A172 (cell line): ENCODE measurements around the gene IPO13. TPM values are rescaled to one million over a fixed set of nuclear protein-coding genes. Genes with fewer than 3 reads are reported as not detected.

Experiments
- DNase-seq: peaks from one replicate; pipeline ENCODE4 v3.0.0-alpha.2; 2015; ENCODE audit warnings: low spot score
- total RNA-seq: library from RNA; depleted of rRNA; stranded (reverse); fragments of >200 nt; shearing (Covaris generic); gene quantifications from 2 replicates; pipeline ENCODE4 v1.2.3, GENCODE V29; 2014

The IPO13 gene
- total RNA-seq, 1 experiment from 2014 or later, result 25.2 TPM

- DNase-seq, result no peak
Observed at GRCh38 chr1:43949678-43950077, 2.9 kb downstream of the IPO13 start.

- no peak for DNase-seq
Observed at GRCh38 chr1:43951021-43951985, 4.6 kb downstream of the IPO13 start.

GRCh38 chr1:43952731-43953346 is 6.1 kb downstream of the IPO13 start:
- no peak for DNase-seq

GRCh38 chr1:43953361-43953760 is 6.6 kb downstream of the IPO13 start:
- DNase-seq, result no peak

- no peak for DNase-seq
Observed at GRCh38 chr1:43954036-43954435, 7.3 kb downstream of the IPO13 start.

- DNase-seq, result no peak
Observed at GRCh38 chr1:43956234-43956633, 9.5 kb downstream of the IPO13 start.

- DNase-seq, result no peak
Observed at GRCh38 chr1:43957407-43958040, 10.8 kb downstream of the IPO13 start.

GRCh38 chr1:43958351-43959255 is 11.9 kb downstream of the IPO13 start:
- no peak for DNase-seq

GRCh38 chr1:43960798-43961197 is 14.0 kb downstream of the IPO13 start:
- no peak for DNase-seq

- no peak for DNase-seq
Observed at GRCh38 chr1:43961692-43962091, 14.9 kb downstream of the IPO13 start.

GRCh38 chr1:43962324-43962723 is 15.6 kb downstream of the IPO13 start:
- no peak for DNase-seq

GRCh38 chr1:43963006-43963405 is 16.3 kb downstream of the IPO13 start:
- no peak for DNase-seq

GRCh38 chr1:43963890-43964289 is 17.1 kb downstream of the IPO13 start:
- DNase-seq, result no peak

GRCh38 chr1:43965316-43965715 is 18.6 kb downstream of the IPO13 start:
- no peak for DNase-seq

GRCh38 chr1:43968348-43968948 is 21.7 kb downstream of the IPO13 start:
- peak; percentile 40 for DNase-seq

- no peak for DNase-seq
Observed at GRCh38 chr1:43969416-43969745, 22.6 kb downstream of the IPO13 start.

- DNase-seq, result peak; percentile 95
Observed at GRCh38 chr1:43969746-43970466, 23.2 kb downstream of the IPO13 start, which contains the start of gene DPH2. Gene DPH2 (plus strand): TSS chr1:43970010. CDS start chr1:43970176, 166 bp downstream.

GRCh38 chr1:43970502-43970901 is 23.8 kb downstream of the IPO13 start:
- DNase-seq, result no peak

GRCh38 chr1:43970911-43971310 is 24.2 kb downstream of the IPO13 start:
- DNase-seq, result no peak

GRCh38 chr1:43971336-43971980 is 24.7 kb downstream of the IPO13 start:
- no peak for DNase-seq
